ENCODE measurements around the gene ADM.
A peak's percentile ranks its signal among the peaks of the same experiment; 100 is the strongest.

The ADM gene

GRCh38 chr11:10302359-10302743 lies 2.5 kb upstream of the ADM start:
- peaks cover 87% of the 10 kb centered on the region for H3K27me3 Mint-ChIP-seq (ENCODE audit: low read depth, poor library complexity)
- no peak overlapping the region for H3K27ac Mint-ChIP-seq
- TF ChIP-seq CTCF (IDR thresholded peaks at IDR 0.05) = no peak
- H3K4me1 Mint-ChIP-seq = peaks cover 46% of the 10 kb centered on the region
- H3K4me3 Mint-ChIP-seq = peak overlapping the region; percentile 92
- H3K9me3 Mint-ChIP-seq = no peaks in the 10 kb centered on the region
- no peak for DNase-seq
- H3K36me3 Mint-ChIP-seq (ENCODE audit: low read depth) = no peaks in the 10 kb centered on the region

GRCh38 chr11:10302744-10303557 lies 1.9 kb upstream of the ADM start:
- no peaks in the 10 kb centered on the region for H3K36me3 Mint-ChIP-seq (ENCODE audit: low read depth)
- peak; percentile 61 for DNase-seq

GRCh38 chr11:10303558-10304363 lies 1.1 kb upstream of the ADM start:
- TF ChIP-seq CTCF (IDR thresholded peaks at IDR 0.05) = no peak
- Mint-ChIP-seq H3K36me3 (ENCODE audit: low read depth) (no peaks in the 10 kb centered on the region), H3K27ac (no peak overlapping the region), H3K4me1 (peaks cover 56% of the 10 kb centered on the region), H3K9me3 (no peaks in the 10 kb centered on the region), H3K27me3 (ENCODE audit: low read depth, poor library complexity) (peaks cover 92% of the 10 kb centered on the region), H3K4me3 (peak overlapping the region; percentile 92)
- DNase-seq = peak; percentile 22

More at GRCh38 chr11:10302744-10303557, 1.9 kb upstream of the ADM start:
- peaks cover 51% of the 10 kb centered on the region for H3K4me1 Mint-ChIP-seq
- peak overlapping the region; percentile 92 for H3K4me3 Mint-ChIP-seq
- H3K27ac Mint-ChIP-seq = no peak overlapping the region
- H3K9me3 Mint-ChIP-seq = no peaks in the 10 kb centered on the region
- TF ChIP-seq CTCF (IDR thresholded peaks at IDR 0.05) = no peak
- H3K27me3 Mint-ChIP-seq (ENCODE audit: low read depth, poor library complexity) = peaks cover 91% of the 10 kb centered on the region

GRCh38 chr11:10305262-10305963 lies 540 bp downstream of the ADM start:
- Mint-ChIP-seq H3K27me3 (ENCODE audit: low read depth, poor library complexity) (peaks cover 96% of the 10 kb centered on the region), H3K4me3 (peak overlapping the region; percentile 92), H3K9me3 (no peaks in the 10 kb centered on the region), H3K4me1 (peaks cover 56% of the 10 kb centered on the region), H3K36me3 (ENCODE audit: low read depth) (no peaks in the 10 kb centered on the region), H3K27ac (no peak overlapping the region)
- TF ChIP-seq CTCF (IDR thresholded peaks at IDR 0.05) = no peak
- peak; percentile 61 for DNase-seq

- H3K27ac Mint-ChIP-seq = no peak overlapping the region
- H3K9me3 Mint-ChIP-seq = no peaks in the 10 kb centered on the region
- peak; percentile 58 for DNase-seq
- no peaks in the 10 kb centered on the region for H3K36me3 Mint-ChIP-seq (ENCODE audit: low read depth)
- H3K4me3 Mint-ChIP-seq = peak overlapping the region; percentile 92
- H3K4me1 Mint-ChIP-seq = peaks cover 56% of the 10 kb centered on the region
- no peak for TF ChIP-seq CTCF (IDR thresholded peaks at IDR 0.05)
- peaks cover 90% of the 10 kb centered on the region for H3K27me3 Mint-ChIP-seq (ENCODE audit: low read depth, poor library complexity)
These were observed 1.4 kb downstream of the ADM start for GRCh38 chr11:10305964-10306918.

Data from nephron progenitor cell (in vitro differentiated cells).